Activated naive CD4-positive, alpha-beta T cell treated with anti-CD3 and anti-CD28 coated beads, Interleukin-2, amount 50 U/mL, for 16 hours (primary cell): Measurements from ENCODE around the gene PDZRN4.
"Not testable (repeated sequence)": the region's sequence is repeated elsewhere in the genome, so short reads cannot be mapped to it uniquely, and the experiment has no call there.

Experiments
- DNase-seq: peaks from one replicate; pipeline ENCODE4 v3.0.0-alpha.2; 2020

The PDZRN4 gene

GRCh38 chr12:41515953-41516352, 327.8 kb downstream of the PDZRN4 start:
- DNase-seq, result no peak

GRCh38 chr12:41520869-41521268, 332.7 kb downstream of the PDZRN4 start:
- DNase-seq, result no peak

- DNase-seq, result no peak
Measured at GRCh38 chr12:41521872-41522379, 333.8 kb downstream of the PDZRN4 start.

GRCh38 chr12:41527062-41527461, 338.9 kb downstream of the PDZRN4 start:
- DNase-seq, result no peak

GRCh38 chr12:41527534-41528116, 339.5 kb downstream of the PDZRN4 start:
- DNase-seq, result no peak

GRCh38 chr12:41528874-41529273, 340.8 kb downstream of the PDZRN4 start:
- no peak for DNase-seq

GRCh38 chr12:41530441-41530840, 342.3 kb downstream of the PDZRN4 start:
- DNase-seq, result no peak

- no peak for DNase-seq
Measured at GRCh38 chr12:41531147-41531829, 343.2 kb downstream of the PDZRN4 start.

- DNase-seq, result no peak
Measured at GRCh38 chr12:41532072-41532471, 344.0 kb downstream of the PDZRN4 start.

- no peak for DNase-seq
Measured at GRCh38 chr12:41536813-41537490, 348.8 kb downstream of the PDZRN4 start.

GRCh38 chr12:41537522-41537921, 349.4 kb downstream of the PDZRN4 start:
- DNase-seq, result no peak

GRCh38 chr12:41545761-41546160, 357.6 kb downstream of the PDZRN4 start:
- no peak for DNase-seq

GRCh38 chr12:41547071-41547470, 359.0 kb downstream of the PDZRN4 start:
- DNase-seq, result not testable (repeated sequence)

- DNase-seq, result no peak
Measured at GRCh38 chr12:41548926-41549325, 360.8 kb downstream of the PDZRN4 start.

- DNase-seq, result no peak
Measured at GRCh38 chr12:41552588-41552987, 364.5 kb downstream of the PDZRN4 start.

- DNase-seq, result no peak
Measured at GRCh38 chr12:41556176-41556575, 368.1 kb downstream of the PDZRN4 start.

- DNase-seq, result no peak
Measured at GRCh38 chr12:41557344-41557743, 369.2 kb downstream of the PDZRN4 start.

- no peak for DNase-seq
Measured at GRCh38 chr12:41558671-41559070, 370.6 kb downstream of the PDZRN4 start.

- DNase-seq, result no peak
Measured at GRCh38 chr12:41563051-41563450, 374.9 kb downstream of the PDZRN4 start.

GRCh38 chr12:41564816-41565215, 376.7 kb downstream of the PDZRN4 start:
- DNase-seq, result no peak

GRCh38 chr12:41566703-41567102, 378.6 kb downstream of the PDZRN4 start:
- no peak for DNase-seq

- DNase-seq, result no peak
Measured at GRCh38 chr12:41573445-41573844, 385.3 kb downstream of the PDZRN4 start.

- DNase-seq, result no peak
Measured at GRCh38 chr12:41576925-41577324, 388.8 kb downstream of the PDZRN4 start.

GRCh38 chr12:41577995-41578394, 389.9 kb downstream of the PDZRN4 start:
- DNase-seq, result no peak
